HEK293 (cell line): ENCODE data around the gene MPZL1.

Experiments
- CTCF ChIA-PET: fragments of 350-600 bp; formaldehyde crosslinking; extraction: SDS; loops from one replicate; lab custom pipeline; 2021; ENCODE audit warnings: antibody characterized with exemption; lab: Yijun Ruan, JAX
- POLR2A ChIA-PET: fragments of 300-600 bp; formaldehyde crosslinking; extraction: SDS; loops from one replicate; lab custom pipeline; 2020; ENCODE audit warnings: antibody characterized with exemption, inconsistent platforms; lab: Yijun Ruan, JAX
- H3K27ac ChIP-seq: fragments of 200-500 bp; sonication (Bioruptor generic); 2 replicates; pipeline ENCODE4 v1.5.1; 2014; ENCODE audit warnings: low read depth, low read length, control low read depth, inconsistent platforms; ENCODE audit errors: extremely low read depth
- H3K36me3 ChIP-seq, 2 experiments: fragments of 200-500 bp in 1 of 2; sonication (Bioruptor generic) in 1 of 2; 1 replicate in 1 of 2; 2 replicates in 1 of 2; pipeline ENCODE4 v1.5.1; 2014 to 2017; ENCODE audit warnings: inconsistent platforms in 2 of 2, low read length in 2 of 2; ENCODE audit not compliant: control insufficient read depth in 2 of 2, insufficient read depth in 1 of 2
- H3K4me1 ChIP-seq: fragments of 200-500 bp; sonication (Bioruptor generic); 2 replicates; pipeline ENCODE4 v1.5.1; 2014; ENCODE audit warnings: mild to moderate bottlenecking, low read length, inconsistent platforms; ENCODE audit not compliant: control insufficient read depth, insufficient read depth
- H3K4me3 ChIP-seq: 2 replicates; pipeline ENCODE4 v1.5.1; 2011; ENCODE audit warnings: low read depth, mild to moderate bottlenecking, control low read depth, low read length, moderate library complexity
- H3K9me3 ChIP-seq: fragments of 200-500 bp; sonication (Bioruptor generic); 2 replicates; pipeline ENCODE4 v1.5.1; 2014; ENCODE audit warnings: low read depth, low read length, inconsistent platforms; ENCODE audit not compliant: control insufficient read depth, insufficient read depth
- KLF1 ChIP-seq: fragments of 450-650 bp; formaldehyde crosslinking; IDR thresholded peaks from 2 replicates; pipeline ENCODE4 v1.5.1; 2016; ENCODE audit warnings: missing biosample characterization, missing genetic modification characterization
- TRIM28 ChIP-seq: IDR thresholded peaks from 2 replicates; pipeline ENCODE4 v1.6.1; 2011; ENCODE audit warnings: low read length, control low read depth, borderline replicate concordance
- TF ChIP-seq, protein P1 (sequence below): fragments of 450-650 bp; formaldehyde crosslinking; conservative IDR thresholded peaks from 2 replicates; pipeline ENCODE4 v1.5.1; 2016; ENCODE audit warnings: low read depth, missing biosample characterization, missing genetic modification characterization
- TF ChIP-seq, protein P2 (sequence below): fragments of 450-650 bp; formaldehyde crosslinking; IDR thresholded peaks from 2 replicates; pipeline ENCODE4 v1.5.1; 2017; ENCODE audit warnings: missing biosample characterization, missing genetic modification characterization
- TF ChIP-seq, protein P3 (sequence below): fragments of 450-650 bp; formaldehyde crosslinking; IDR thresholded peaks from 2 replicates; pipeline ENCODE4 v1.5.1; 2016; ENCODE audit warnings: missing biosample characterization, missing genetic modification characterization
- TF ChIP-seq, protein P4 (sequence below): fragments of 450-650 bp; formaldehyde crosslinking; IDR thresholded peaks from 2 replicates; pipeline ENCODE4 v1.5.1; 2016; ENCODE audit warnings: missing biosample characterization, missing genetic modification characterization, low read depth

MPZL1 gene

DNA sequence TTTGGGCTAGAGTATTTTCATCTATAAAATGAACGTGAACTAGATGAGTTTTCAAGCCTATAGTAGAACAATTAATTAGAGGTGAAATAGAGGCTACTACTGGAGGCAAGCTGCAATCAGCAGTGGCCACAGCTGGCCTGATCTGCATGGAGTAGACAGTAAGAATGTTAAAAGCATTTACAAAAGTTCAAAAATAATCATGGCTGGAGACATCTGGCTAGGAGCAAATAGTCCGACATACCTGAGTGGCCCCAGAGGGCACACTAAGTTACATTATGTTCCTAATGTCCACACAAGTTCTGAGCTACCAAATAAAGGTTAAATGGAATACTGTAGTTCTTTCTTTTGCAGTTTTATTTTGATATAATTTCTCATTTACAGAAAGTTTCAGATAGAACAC lies 28.0 kb downstream of the MPZL1 start (continued):
- TF ChIP-seq, protein P1, sequence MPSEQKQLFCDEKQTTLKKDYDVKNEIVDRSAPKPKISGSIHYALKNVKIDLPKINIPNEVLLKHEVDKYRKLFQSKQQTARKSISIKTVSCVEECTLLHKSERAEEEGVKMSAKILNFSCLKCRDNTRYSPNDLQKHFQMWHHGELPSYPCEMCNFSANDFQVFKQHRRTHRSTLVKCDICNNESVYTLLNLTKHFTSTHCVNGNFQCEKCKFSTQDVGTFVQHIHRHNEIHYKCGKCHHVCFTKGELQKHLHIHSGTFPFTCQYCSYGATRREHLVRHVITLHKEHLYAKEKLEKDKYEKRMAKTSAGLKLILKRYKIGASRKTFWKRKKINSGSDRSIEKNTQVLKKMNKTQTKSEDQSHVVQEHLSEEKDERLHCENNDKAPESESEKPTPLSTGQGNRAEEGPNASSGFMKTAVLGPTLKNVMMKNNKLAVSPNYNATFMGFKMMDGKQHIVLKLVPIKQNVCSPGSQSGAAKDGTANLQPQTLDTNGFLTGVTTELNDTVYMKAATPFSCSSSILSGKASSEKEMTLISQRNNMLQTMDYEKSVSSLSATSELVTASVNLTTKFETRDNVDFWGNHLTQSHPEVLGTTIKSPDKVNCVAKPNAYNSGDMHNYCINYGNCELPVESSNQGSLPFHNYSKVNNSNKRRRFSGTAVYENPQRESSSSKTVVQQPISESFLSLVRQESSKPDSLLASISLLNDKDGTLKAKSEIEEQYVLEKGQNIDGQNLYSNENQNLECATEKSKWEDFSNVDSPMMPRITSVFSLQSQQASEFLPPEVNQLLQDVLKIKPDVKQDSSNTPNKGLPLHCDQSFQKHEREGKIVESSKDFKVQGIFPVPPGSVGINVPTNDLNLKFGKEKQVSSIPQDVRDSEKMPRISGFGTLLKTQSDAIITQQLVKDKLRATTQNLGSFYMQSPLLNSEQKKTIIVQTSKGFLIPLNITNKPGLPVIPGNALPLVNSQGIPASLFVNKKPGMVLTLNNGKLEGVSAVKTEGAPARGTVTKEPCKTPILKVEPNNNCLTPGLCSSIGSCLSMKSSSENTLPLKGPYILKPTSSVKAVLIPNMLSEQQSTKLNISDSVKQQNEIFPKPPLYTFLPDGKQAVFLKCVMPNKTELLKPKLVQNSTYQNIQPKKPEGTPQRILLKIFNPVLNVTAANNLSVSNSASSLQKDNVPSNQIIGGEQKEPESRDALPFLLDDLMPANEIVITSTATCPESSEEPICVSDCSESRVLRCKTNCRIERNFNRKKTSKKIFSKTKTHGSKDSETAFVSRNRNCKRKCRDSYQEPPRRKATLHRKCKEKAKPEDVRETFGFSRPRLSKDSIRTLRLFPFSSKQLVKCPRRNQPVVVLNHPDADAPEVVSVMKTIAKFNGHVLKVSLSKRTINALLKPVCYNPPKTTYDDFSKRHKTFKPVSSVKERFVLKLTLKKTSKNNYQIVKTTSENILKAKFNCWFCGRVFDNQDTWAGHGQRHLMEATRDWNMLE (tag by site-specific recombination): no peak

DNA sequence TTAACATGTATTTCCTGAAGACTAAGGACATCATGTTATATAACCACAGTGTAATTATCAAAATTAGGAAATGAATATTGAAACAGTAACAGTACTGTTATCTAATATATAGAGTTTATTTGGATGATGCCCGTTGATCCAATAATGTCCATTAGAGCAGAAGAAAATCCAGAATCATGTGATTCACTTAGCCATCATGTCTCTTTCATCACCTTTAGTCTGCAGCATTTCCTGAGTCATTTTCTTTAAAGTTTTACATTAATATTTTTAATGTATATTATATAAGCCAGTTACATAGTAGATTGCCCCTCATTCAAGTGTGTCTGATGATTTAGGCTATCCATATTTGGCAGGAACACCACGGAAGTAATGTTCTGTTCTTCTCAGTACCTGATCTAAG lies 28.9 kb downstream of the MPZL1 start:
- CTCF ChIA-PET: interaction anchor here (0.6 kb wide), 1 partner anchor 73 kb away, joined by 4 read pairs; no protein-coding TSS in a partner anchor
- H3K36me3 ChIP-seq: no peaks in the 10 kb centered on the region
- H3K9me3 ChIP-seq: no peaks in the 10 kb centered on the region
- POLR2A ChIA-PET: no interaction called here
- peaks cover 4% of the 10 kb centered on the region for H3K4me1 ChIP-seq
- TF ChIP-seq KLF1 (tag by site-specific recombination) (no peak), TRIM28 (no peak)
- TF ChIP-seq, protein P2, sequence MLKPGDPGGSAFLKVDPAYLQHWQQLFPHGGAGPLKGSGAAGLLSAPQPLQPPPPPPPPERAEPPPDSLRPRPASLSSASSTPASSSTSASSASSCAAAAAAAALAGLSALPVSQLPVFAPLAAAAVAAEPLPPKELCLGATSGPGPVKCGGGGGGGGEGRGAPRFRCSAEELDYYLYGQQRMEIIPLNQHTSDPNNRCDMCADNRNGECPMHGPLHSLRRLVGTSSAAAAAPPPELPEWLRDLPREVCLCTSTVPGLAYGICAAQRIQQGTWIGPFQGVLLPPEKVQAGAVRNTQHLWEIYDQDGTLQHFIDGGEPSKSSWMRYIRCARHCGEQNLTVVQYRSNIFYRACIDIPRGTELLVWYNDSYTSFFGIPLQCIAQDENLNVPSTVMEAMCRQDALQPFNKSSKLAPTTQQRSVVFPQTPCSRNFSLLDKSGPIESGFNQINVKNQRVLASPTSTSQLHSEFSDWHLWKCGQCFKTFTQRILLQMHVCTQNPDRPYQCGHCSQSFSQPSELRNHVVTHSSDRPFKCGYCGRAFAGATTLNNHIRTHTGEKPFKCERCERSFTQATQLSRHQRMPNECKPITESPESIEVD (tag by site-specific recombination): no peak
- TF ChIP-seq, protein P3, sequence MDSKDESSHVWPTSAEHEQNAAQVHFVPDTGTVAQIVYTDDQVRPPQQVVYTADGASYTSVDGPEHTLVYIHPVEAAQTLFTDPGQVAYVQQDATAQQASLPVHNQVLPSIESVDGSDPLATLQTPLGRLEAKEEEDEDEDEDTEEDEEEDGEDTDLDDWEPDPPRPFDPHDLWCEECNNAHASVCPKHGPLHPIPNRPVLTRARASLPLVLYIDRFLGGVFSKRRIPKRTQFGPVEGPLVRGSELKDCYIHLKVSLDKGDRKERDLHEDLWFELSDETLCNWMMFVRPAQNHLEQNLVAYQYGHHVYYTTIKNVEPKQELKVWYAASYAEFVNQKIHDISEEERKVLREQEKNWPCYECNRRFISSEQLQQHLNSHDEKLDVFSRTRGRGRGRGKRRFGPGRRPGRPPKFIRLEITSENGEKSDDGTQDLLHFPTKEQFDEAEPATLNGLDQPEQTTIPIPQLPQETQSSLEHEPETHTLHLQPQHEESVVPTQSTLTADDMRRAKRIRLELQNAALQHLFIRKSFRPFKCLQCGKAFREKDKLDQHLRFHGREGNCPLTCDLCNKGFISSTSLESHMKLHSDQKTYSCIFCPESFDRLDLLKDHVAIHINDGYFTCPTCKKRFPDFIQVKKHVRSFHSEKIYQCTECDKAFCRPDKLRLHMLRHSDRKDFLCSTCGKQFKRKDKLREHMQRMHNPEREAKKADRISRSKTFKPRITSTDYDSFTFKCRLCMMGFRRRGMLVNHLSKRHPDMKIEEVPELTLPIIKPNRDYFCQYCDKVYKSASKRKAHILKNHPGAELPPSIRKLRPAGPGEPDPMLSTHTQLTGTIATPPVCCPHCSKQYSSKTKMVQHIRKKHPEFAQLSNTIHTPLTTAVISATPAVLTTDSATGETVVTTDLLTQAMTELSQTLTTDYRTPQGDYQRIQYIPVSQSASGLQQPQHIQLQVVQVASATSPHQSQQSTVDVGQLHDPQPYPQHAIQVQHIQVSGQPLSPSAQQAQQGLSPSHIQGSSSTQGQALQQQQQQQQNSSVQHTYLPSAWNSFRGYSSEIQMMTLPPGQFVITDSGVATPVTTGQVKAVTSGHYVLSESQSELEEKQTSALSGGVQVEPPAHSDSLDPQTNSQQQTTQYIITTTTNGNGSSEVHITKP: no peak
- H3K4me3 ChIP-seq: no peak overlapping the region
- H3K27ac ChIP-seq: no peak overlapping the region

DNA sequence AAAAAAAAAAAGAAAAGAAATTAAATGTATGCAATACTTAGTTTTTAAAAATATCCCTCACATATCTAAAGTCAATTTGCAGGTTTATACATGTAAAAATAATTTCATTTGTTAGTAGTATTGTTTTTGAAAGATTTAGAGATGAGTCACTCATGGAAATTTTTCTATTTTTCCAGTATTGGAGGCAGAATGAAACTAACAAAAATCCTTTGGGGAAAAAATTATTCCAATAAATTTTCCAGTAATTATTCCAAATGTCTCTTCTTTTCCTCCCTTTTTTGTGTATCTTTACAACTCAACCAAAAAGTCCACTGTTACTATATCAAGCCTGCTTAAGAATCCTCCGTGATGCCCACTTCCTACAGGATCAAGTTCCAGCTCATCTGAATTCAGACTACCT lies 29.9 kb downstream of the MPZL1 start:
- ChIA-PET POLR2A (no interaction called here), CTCF (no interaction called here)
- Histone ChIP-seq H3K36me3 (no peaks in the 10 kb centered on the region), H3K4me3 (no peak overlapping the region), H3K27ac (no peak overlapping the region), H3K9me3 (no peaks in the 10 kb centered on the region), H3K4me1 (peaks cover 5% of the 10 kb centered on the region)
- TF ChIP-seq, protein P2 (tag by site-specific recombination): 0 out of 2 replicates have a peak, but pooled peaks have one; percentile 8
- TF ChIP-seq, protein P4, sequence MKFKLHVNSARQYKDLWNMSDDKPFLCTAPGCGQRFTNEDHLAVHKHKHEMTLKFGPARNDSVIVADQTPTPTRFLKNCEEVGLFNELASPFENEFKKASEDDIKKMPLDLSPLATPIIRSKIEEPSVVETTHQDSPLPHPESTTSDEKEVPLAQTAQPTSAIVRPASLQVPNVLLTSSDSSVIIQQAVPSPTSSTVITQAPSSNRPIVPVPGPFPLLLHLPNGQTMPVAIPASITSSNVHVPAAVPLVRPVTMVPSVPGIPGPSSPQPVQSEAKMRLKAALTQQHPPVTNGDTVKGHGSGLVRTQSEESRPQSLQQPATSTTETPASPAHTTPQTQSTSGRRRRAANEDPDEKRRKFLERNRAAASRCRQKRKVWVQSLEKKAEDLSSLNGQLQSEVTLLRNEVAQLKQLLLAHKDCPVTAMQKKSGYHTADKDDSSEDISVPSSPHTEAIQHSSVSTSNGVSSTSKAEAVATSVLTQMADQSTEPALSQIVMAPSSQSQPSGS (tag by site-specific recombination): no peak
